ENCODE data around the gene TRAPPC3.

Gene TRAPPC3

DNA sequence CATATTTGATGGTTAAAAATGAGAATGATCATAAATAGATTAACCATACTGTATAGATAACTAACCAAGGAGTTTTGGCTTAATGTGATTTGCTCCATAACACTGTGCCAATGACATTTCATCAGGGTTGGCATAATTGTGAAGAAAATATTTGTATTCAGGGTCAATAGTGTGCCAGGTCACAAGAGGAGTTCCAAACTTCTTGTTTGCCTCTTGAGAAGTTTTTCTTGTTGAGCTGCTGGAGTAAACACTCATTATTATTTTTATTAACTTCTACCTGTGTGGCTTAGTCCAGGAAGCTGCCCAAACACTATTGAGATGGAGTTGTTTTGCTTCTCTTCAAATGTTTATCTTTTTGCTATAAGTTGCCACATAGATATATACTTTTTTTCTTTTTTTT lies 14.1 kb upstream of the TRAPPC3 start:
- Histone ChIP-seq H3K27ac (no peak overlapping the region), H3K79me2 (ENCODE audit: insufficient read depth, low read depth) (peaks cover 73% of the 10 kb centered on the region)

DNA sequence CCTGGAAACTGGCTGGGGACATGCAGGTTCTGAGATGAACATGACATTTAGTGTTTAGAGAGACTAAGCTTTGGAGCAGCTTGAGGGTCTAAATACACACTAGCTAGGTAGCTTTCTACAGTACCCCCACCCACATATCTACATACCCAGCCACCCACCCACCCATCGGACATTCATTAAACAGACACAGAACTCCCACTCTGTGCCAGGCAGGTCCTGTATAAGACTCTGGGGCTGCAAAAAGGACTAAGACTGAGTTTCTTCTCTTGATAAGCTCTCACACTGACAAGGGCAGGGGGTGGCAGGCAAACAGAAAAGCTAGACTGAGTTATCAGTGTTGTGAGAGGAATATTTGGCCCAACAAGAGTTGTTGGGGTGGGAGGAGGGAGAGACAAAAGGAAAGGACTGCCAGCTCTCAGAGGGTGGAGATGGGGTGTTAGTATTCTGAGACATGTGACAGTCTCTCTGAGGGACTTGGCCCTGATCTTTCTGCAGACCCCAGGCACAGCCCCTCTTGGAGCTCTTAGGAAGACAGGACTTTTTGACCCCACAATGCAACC lies 13.5 kb upstream of the TRAPPC3 start:
- no peaks in the 10 kb centered on the region for H3K36me3 ChIP-seq (ENCODE audit: insufficient read depth)
- H3K27ac ChIP-seq = no peak overlapping the region
- TF ChIP-seq, protein P1, sequence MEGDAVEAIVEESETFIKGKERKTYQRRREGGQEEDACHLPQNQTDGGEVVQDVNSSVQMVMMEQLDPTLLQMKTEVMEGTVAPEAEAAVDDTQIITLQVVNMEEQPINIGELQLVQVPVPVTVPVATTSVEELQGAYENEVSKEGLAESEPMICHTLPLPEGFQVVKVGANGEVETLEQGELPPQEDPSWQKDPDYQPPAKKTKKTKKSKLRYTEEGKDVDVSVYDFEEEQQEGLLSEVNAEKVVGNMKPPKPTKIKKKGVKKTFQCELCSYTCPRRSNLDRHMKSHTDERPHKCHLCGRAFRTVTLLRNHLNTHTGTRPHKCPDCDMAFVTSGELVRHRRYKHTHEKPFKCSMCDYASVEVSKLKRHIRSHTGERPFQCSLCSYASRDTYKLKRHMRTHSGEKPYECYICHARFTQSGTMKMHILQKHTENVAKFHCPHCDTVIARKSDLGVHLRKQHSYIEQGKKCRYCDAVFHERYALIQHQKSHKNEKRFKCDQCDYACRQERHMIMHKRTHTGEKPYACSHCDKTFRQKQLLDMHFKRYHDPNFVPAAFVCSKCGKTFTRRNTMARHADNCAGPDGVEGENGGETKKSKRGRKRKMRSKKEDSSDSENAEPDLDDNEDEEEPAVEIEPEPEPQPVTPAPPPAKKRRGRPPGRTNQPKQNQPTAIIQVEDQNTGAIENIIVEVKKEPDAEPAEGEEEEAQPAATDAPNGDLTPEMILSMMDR (conservative IDR thresholded peaks at IDR 0.05; ENCODE audit: low read depth, low read length) = no peak
- H2AFZ ChIP-seq (ENCODE audit: low read depth) = no peak overlapping the region
- no peaks in the 10 kb centered on the region for H3K27me3 ChIP-seq (ENCODE audit: insufficient read depth, low read depth)
- no peak overlapping the region for H3K4me3 ChIP-seq (IDR thresholded peaks at IDR 0.05; ENCODE audit: insufficient read depth, low read depth, low read length)
- no peak overlapping the region for H3K4me2 ChIP-seq
- no peak overlapping the region for H3K9ac ChIP-seq
- H3K79me2 ChIP-seq (ENCODE audit: insufficient read depth, low read depth) = peaks cover 80% of the 10 kb centered on the region
- H4K20me1 ChIP-seq (ENCODE audit: insufficient read depth) = 0 out of 2 replicates have a peak, but pooled peaks cover 11% of the 10 kb centered on the region
- peaks cover 37% of the 10 kb centered on the region for H3K4me1 ChIP-seq (ENCODE audit: low read depth, poor library complexity, severe bottlenecking)

More for the DNA sequence above, 14.1 kb upstream of the TRAPPC3 start:
- no peak overlapping the region for H3K4me2 ChIP-seq
- no peak overlapping the region for H2AFZ ChIP-seq (ENCODE audit: low read depth)
- H4K20me1 ChIP-seq (ENCODE audit: insufficient read depth) = 0 out of 2 replicates have a peak, but pooled peaks cover 11% of the 10 kb centered on the region
- H3K4me1 ChIP-seq (ENCODE audit: low read depth, poor library complexity, severe bottlenecking) = peaks cover 30% of the 10 kb centered on the region
- TF ChIP-seq, protein P1 (conservative IDR thresholded peaks at IDR 0.05; ENCODE audit: low read depth, low read length) = no peak
- H3K27me3 ChIP-seq (ENCODE audit: insufficient read depth, low read depth) = no peaks in the 10 kb centered on the region
- no peak overlapping the region for H3K9ac ChIP-seq
- H3K4me3 ChIP-seq (IDR thresholded peaks at IDR 0.05; ENCODE audit: insufficient read depth, low read depth, low read length) = no peak overlapping the region
- H3K36me3 ChIP-seq (ENCODE audit: insufficient read depth) = no peaks in the 10 kb centered on the region

DNA sequence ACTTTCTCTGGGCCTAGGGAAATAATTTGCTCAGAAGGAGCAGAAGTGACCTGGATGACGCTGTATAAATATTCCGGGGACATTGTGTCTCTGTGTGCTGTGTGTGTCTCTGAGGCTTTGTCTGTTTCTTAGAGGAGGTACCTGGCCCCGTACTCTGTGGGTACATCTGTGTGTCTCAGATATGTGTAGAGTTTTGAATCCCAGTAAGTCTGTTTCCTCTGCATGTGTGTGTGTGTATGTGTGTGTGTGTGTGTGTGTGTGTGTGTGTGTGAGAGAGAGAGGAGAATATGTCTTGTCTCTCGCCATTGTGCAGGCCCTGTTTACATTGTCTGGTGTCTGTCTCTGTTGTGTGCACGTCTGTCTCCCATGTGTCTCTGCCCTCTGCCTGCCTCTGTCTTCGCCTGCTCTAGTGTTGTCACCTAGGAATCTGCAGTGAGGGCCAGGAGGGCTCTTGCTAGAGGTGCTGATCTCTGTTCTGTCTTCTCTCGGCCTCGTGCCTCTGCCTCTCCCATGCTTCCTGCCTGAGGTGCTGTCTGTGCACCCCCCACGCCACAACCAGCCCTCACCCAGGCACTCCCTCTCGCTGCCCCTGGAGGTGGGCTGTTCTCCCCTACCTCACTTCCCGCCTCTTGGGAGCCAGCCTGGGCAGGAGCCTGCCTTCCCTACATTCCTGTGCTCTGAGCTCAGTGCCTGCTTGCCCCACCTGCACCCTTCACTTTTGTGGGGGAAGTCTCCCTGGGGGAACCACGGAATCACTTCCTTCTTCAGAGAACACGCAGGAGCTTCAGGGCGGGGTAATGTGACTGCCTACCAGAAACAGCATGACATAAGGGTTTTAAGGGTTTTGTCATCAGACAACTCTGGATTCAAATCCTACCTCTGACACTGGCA lies 12.6 kb upstream of the TRAPPC3 start:
- Histone ChIP-seq H3K4me3 (IDR thresholded peaks at IDR 0.05; ENCODE audit: insufficient read depth, low read depth, low read length) (no peak overlapping the region), H3K27ac (no peak overlapping the region), H3K9ac (no peak overlapping the region)

DNA sequence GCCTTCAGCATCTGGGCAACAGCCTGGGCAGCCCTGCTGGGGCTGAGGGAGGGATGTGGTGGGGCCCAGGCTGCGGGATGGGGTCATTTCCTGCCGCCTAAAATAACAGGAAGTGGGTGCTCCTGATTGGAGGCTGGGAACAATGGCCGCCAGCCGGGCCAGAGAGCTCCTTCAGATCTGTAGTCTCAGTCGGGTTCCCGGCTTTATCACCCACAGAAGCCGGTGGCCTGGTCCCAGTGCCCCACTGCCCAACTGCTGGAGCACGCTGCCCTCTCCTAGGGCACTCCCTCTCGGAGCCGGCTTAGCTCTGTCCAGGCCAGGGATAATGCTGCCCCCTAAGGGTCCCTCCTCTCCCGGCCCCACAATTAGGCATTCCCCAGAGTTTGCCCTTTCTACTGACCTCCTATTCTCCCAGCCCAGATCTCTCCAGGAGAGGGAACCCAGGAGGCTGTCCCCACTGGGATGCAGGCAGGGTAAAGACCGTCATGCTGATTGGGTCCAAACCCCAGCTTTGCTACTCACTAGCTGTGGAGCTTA lies 11.7 kb upstream of the TRAPPC3 start:
- Histone ChIP-seq H4K20me1 (ENCODE audit: insufficient read depth) (0 out of 2 replicates have a peak, but pooled peaks cover 3% of the 10 kb centered on the region), H3K27me3 (ENCODE audit: insufficient read depth, low read depth) (no peaks in the 10 kb centered on the region), H2AFZ (ENCODE audit: low read depth) (no peak overlapping the region), H3K4me2 (no peak overlapping the region), H3K9ac (no peak overlapping the region), H3K4me3 (IDR thresholded peaks at IDR 0.05; ENCODE audit: insufficient read depth, low read depth, low read length) (no peak overlapping the region), H3K4me1 (ENCODE audit: low read depth, poor library complexity, severe bottlenecking) (peaks cover 42% of the 10 kb centered on the region), H3K36me3 (ENCODE audit: insufficient read depth) (no peaks in the 10 kb centered on the region), H3K79me2 (ENCODE audit: insufficient read depth, low read depth) (peaks cover 86% of the 10 kb centered on the region), H3K27ac (no peak overlapping the region; the same call in 1 of the 2 replicates)
- TF ChIP-seq, protein P1 (conservative IDR thresholded peaks at IDR 0.05; ENCODE audit: low read depth, low read length) = no peak

More for the DNA sequence above, 12.6 kb upstream of the TRAPPC3 start:
- TF ChIP-seq, protein P1 (conservative IDR thresholded peaks at IDR 0.05; ENCODE audit: low read depth, low read length) = no peak
- Histone ChIP-seq H3K27me3 (ENCODE audit: insufficient read depth, low read depth) (no peaks in the 10 kb centered on the region), H4K20me1 (ENCODE audit: insufficient read depth) (0 out of 2 replicates have a peak, but pooled peaks cover 5% of the 10 kb centered on the region), H3K36me3 (ENCODE audit: insufficient read depth) (no peaks in the 10 kb centered on the region), H2AFZ (ENCODE audit: low read depth) (no peak overlapping the region), H3K79me2 (ENCODE audit: insufficient read depth, low read depth) (peaks cover 84% of the 10 kb centered on the region), H3K4me1 (ENCODE audit: low read depth, poor library complexity, severe bottlenecking) (peaks cover 42% of the 10 kb centered on the region), H3K4me2 (no peak overlapping the region)

Data from KMS-11 (cell line).